Naive thymus-derived CD4-positive, alpha-beta T cell (primary cell): ENCODE results near the gene ASCC3. TPM values are rescaled to one million over a fixed set of nuclear protein-coding genes. Genes with fewer than 3 reads are reported as not detected.
A peak's percentile ranks its signal among the peaks of the same experiment; 100 is the strongest.

ENCODE experiments used
- ATAC-seq: fragments of 150-1000 bp; cut with Tn5 transposase; 2 replicates; pipeline ENCODE4 v1.10.0; 2021; ENCODE audit warnings: mild to moderate bottlenecking, moderate library complexity
- CTCF ChIA-PET: fragments of 350-600 bp; sonication (Branson Sonifier 250); formaldehyde crosslinking; loops from one replicate; lab custom pipeline; 2021; ENCODE audit warnings: antibody characterized with exemption; lab: Charles Lee
- POLR2A ChIA-PET: fragments of 350-600 bp; sonication (Branson Sonifier 250); formaldehyde crosslinking; loops from one replicate; lab custom pipeline; 2021; ENCODE audit warnings: antibody characterized with exemption, inconsistent platforms; lab: Charles Lee
- DNase-seq, 9 donors: peaks; one replicate each; pipeline versions ENCODE4 v3.0.0 to v3.0.0-alpha.2; 2020 to 2022; ENCODE audit warnings: mixed read lengths in 1 of 9
- H3K27ac ChIP-seq: one replicate; pipeline ENCODE4 v1.7.0; 2013; ENCODE audit warnings: mild to moderate bottlenecking, low read depth, low read length, moderate library complexity
- H3K27me3 ChIP-seq, 2 donors: one replicate each; pipeline ENCODE4 v1.7.0; 2013; ENCODE audit warnings: low read length in 2 of 2, mild to moderate bottlenecking in 2 of 2, moderate library complexity in 2 of 2; ENCODE audit not compliant: control insufficient read depth in 2 of 2, insufficient read depth in 2 of 2
- H3K36me3 ChIP-seq, 3 experiments: 1 replicate in 2 of 3; 2 replicates in 1 of 3; pipeline ENCODE4 v1.7.0; 2013; ENCODE audit warnings: low read length in 3 of 3, mild to moderate bottlenecking in 3 of 3, moderate library complexity in 1 of 3; ENCODE audit not compliant: insufficient read depth in 3 of 3, control insufficient read depth in 2 of 3
- H3K4me1 ChIP-seq, 2 donors: one replicate each; pipeline ENCODE4 v1.7.0; 2013; ENCODE audit warnings: low read length in 2 of 2, mild to moderate bottlenecking in 2 of 2, moderate library complexity in 1 of 2; ENCODE audit not compliant: control insufficient read depth in 2 of 2, insufficient read depth in 2 of 2
- H3K4me3 ChIP-seq: 2 replicates; pipeline ENCODE4 v1.7.0; 2013; ENCODE audit warnings: mild to moderate bottlenecking, low read length
- H3K9me3 ChIP-seq, 3 experiments: 1 replicate in 2 of 3; 2 replicates in 1 of 3; pipeline ENCODE4 v1.7.0; 2013; ENCODE audit warnings: low read length in 3 of 3; ENCODE audit not compliant: control insufficient read depth in 2 of 3
- H3K27ac Mint-ChIP-seq, 9 donors: one replicate each; pipeline ENCODE4 v1.8.0; 2020 to 2022; ENCODE audit warnings: mixed read lengths in 9 of 9, mild to moderate bottlenecking in 8 of 9, moderate library complexity in 5 of 9, inconsistent platforms in 2 of 9
- H3K27me3 Mint-ChIP-seq, 5 donors: one replicate each; pipeline ENCODE4 v1.8.0; 2021 to 2022; ENCODE audit warnings: mixed read lengths in 5 of 5, mild to moderate bottlenecking in 1 of 5
- H3K36me3 Mint-ChIP-seq, 5 donors: one replicate each; pipeline ENCODE4 v1.8.0; 2020 to 2022; ENCODE audit warnings: mixed read lengths in 5 of 5, mild to moderate bottlenecking in 3 of 5, inconsistent platforms in 1 of 5
- H3K4me1 Mint-ChIP-seq, 7 donors: one replicate each; pipeline ENCODE4 v1.8.0; 2020 to 2022; ENCODE audit warnings: mixed read lengths in 7 of 7, mild to moderate bottlenecking in 3 of 7, inconsistent platforms in 1 of 7
- H3K4me3 Mint-ChIP-seq, 10 donors: one replicate each; pipeline ENCODE4 v1.8.0; 2020 to 2022; ENCODE audit warnings: mild to moderate bottlenecking in 10 of 10, mixed read lengths in 10 of 10, moderate library complexity in 6 of 10, inconsistent platforms in 2 of 10
- H3K9me3 Mint-ChIP-seq, 11 donors: one replicate each; pipeline ENCODE4 v1.8.0; 2020 to 2022; ENCODE audit warnings: mixed read lengths in 11 of 11, mild to moderate bottlenecking in 4 of 11, inconsistent platforms in 1 of 11, moderate library complexity in 1 of 11
- intact Hi-C, 2 donors: fragments of 100-400 bp; cut with micrococcal nuclease; formaldehyde crosslinking; loops; one replicate each; pipeline ENCODE4 v1.15.1; 2023
- polyA plus RNA-seq, 2 donors: library from polyadenylated mRNA; unstranded; fragments of 300-500 nt; fragmentation: Illumina TruSeq; gene quantifications; one replicate each; pipeline ENCODE4 v1.2.3, GENCODE V29; 2021
- total RNA-seq, 6 experiments: library from RNA in 5 of 6; stranded (reverse) in 5 of 6; gene quantifications; 1 replicate in 5 of 6; 2 replicates in 1 of 6; pipeline ENCODE4 v1.2.3 and lab custom pipeline; 2021 to 2026

ASCC3 gene
- total and polyA plus RNA-seq, 7 experiments from 2014 or later = 19.6 to 73.8 (median 41.6) TPM

DNA sequence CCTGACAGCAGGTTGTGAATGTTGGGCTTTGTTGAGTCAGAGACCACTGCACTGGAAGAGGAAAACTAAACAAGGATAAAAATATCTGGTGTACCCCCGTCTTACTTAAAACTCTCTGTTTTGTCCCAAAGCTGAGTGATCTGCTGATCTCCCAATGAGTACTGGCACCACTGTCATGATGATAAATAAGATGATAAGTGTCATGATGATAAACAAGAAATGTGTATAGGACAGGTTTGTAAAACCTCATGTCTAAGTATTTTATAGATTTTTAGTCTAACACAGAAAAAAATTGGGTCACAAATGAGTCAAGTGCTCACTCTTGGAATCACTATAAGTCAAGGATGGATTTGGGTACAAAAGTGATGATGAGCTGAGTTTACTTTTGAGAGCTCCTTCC, 407.9 kb downstream of the ASCC3 start:
- DNase-seq (no peak), ATAC-seq (no peak)
- no peak overlapping the region for H3K4me3 ChIP-seq
- POLR2A ChIA-PET = no interaction called here
- intact Hi-C loops = loop anchor here in 1 of 2 donors (5.0 kb wide), 1 partner anchor 184 kb away; no protein-coding TSS in a partner anchor
- no peak overlapping the region for H3K27ac ChIP-seq
- Mint-ChIP-seq H3K36me3 (peaks cover 0 to 5% (median 0%) of the 10 kb centered on the region in 5 donors), H3K27ac (no peak overlapping the region), H3K4me3 (no peak overlapping the region), H3K27me3 (peaks cover 64 to 83% (median 71%) of the 10 kb centered on the region in 5 donors), H3K9me3 (peaks cover 0 to 12% (median 4%) of the 10 kb centered on the region in 11 donors), H3K4me1 (peaks cover 0 to 8% (median 0%) of the 10 kb centered on the region in 7 donors)
- H3K36me3 ChIP-seq = no peaks in the 10 kb centered on the region
- H3K9me3 ChIP-seq = no peaks in the 10 kb centered on the region
- CTCF ChIA-PET = no interaction called here
- no peaks in the 10 kb centered on the region for H3K4me1 ChIP-seq
- H3K27me3 ChIP-seq = peaks cover 3 to 14% of the 10 kb centered on the region in 2 donors

DNA sequence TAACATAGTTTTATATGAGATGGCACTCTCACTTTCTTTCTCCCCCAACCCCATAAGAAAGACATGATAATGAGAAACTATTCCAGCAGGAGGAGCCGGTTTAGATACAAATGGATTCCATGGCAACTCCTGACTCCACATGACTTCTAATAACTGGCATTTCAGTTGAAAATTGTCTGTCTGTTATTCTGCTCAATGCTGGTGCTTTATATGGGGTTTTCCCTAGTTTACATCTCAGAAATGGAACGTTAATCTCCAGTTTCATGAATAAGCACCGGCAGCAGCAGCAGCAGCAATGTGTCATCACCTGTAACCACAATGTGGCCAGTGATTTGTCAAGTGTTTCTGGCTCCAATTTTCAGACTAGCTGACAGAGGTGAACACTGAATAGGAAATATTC, 408.5 kb downstream of the ASCC3 start:
- no peak for DNase-seq
- intact Hi-C loops = loop anchor here in 1 of 2 donors (5.0 kb wide), 1 partner anchor 185 kb away; no protein-coding TSS in a partner anchor
- no peaks in the 10 kb centered on the region for H3K9me3 ChIP-seq
- H3K4me1 Mint-ChIP-seq = peaks cover 0 to 8% (median 5%) of the 10 kb centered on the region in 7 donors
- H3K27ac Mint-ChIP-seq = no peak overlapping the region
- POLR2A ChIA-PET = no interaction called here
- H3K4me3 Mint-ChIP-seq = no peak overlapping the region
- no peaks in the 10 kb centered on the region for H3K36me3 ChIP-seq
- no peak for ATAC-seq
- no peaks in the 10 kb centered on the region for H3K4me1 ChIP-seq
- CTCF ChIA-PET = no interaction called here
- peaks cover 0 to 16% (median 9%) of the 10 kb centered on the region in 11 donors for H3K9me3 Mint-ChIP-seq
- peaks cover 0 to 5% (median 3%) of the 10 kb centered on the region in 5 donors for H3K36me3 Mint-ChIP-seq
- H3K27me3 Mint-ChIP-seq = peaks cover 69 to 83% (median 72%) of the 10 kb centered on the region in 5 donors
- peaks cover 3 to 18% of the 10 kb centered on the region in 2 donors for H3K27me3 ChIP-seq
- H3K4me3 ChIP-seq = no peak overlapping the region
- H3K27ac ChIP-seq = no peak overlapping the region

DNA sequence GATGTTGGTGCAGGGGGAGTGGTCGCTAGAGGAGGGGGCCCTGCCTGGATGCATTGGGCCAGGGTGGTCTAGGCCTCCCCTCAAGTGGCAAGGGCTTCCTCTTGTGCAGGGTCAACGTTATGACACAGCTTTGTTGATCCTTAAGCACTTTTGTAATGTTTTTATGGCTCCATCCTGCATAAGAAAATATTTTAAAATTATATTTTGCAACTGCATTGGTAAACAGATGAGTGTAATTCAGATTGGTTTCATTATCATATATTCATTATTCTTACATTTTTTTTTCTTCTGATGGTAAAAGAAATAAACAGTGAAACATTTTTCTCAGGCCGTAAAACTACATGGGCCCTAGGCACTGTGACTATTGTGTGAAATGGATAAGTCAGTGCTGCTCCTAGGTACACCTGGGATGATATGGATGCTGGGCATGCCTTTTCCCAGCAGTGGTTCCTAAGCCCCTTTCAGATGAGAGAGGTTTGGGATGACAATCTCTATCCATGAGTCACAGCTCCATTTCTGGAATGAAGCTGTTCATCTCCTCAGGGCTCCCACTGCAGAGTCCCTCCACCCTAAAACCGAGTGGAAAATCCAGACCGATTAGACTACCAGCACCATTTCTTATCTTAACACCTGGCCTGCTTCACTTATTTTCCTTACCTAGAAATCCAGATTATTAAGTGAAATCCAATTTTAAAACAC, 410.6 kb downstream of the ASCC3 start:
- Histone ChIP-seq H3K27me3 (peaks cover 5 to 38% of the 10 kb centered on the region in 2 donors), H3K4me3 (no peak overlapping the region), H3K36me3 (no peaks in the 10 kb centered on the region), H3K27ac (no peak overlapping the region), H3K4me1 (peaks cover 0 to 6% of the 10 kb centered on the region in 2 donors), H3K9me3 (peaks cover 0 to 12% (median 0%) of the 10 kb centered on the region in 3 experiments)
- peaks cover 6 to 24% (median 14%) of the 10 kb centered on the region in 7 donors for H3K4me1 Mint-ChIP-seq
- intact Hi-C loops = loop anchor here in 1 of 2 donors (5.0 kb wide), 1 partner anchor 187 kb away; no protein-coding TSS in a partner anchor
- CTCF ChIA-PET = no interaction called here
- ATAC-seq (no peak), DNase-seq (no peak)
- H3K36me3 Mint-ChIP-seq = peaks cover 0 to 8% (median 5%) of the 10 kb centered on the region in 5 donors
- no peak overlapping the region for H3K27ac Mint-ChIP-seq
- POLR2A ChIA-PET = no interaction called here
- H3K9me3 Mint-ChIP-seq = peaks cover 0 to 30% (median 16%) of the 10 kb centered on the region in 11 donors
- no peak overlapping the region for H3K4me3 Mint-ChIP-seq
- H3K27me3 Mint-ChIP-seq = peaks cover 70 to 87% (median 77%) of the 10 kb centered on the region in 5 donors

DNA sequence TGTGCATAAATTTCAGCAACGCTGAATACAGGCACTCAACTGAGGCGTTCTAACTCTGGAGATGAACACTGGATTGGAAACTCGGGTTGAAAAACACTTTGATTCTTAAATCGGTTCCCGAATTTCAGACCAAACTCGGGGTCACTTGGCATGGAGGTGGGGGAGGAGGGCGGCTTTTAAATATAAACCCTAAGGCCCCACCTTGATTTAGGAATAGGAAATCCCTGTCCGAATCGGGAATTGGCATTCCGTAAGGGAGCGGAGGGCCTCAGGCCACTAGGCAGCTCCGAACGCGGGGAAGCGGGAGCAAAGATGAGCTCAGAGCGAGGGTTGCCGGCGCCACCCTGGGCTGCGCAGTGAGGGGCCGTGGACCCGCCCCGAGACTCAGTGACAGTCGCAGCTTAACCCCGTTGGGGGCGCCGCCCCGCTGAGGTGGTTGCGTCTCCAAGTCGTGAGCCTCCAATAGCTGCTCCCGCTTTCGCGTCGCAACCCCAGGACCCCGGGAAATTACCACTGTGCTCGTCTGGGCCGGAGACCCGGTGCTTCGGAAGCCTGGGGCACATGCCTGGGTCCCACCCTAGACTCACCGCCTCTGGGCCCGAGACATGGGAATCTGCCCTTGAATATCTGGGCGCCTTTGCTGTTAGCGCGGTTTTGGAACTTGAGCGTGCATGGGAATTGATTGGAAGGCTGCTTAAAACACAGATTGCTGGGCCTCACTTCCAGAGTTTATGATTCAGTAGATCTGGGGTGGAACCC, 411.8 kb downstream of the ASCC3 start:
- peaks cover 9 to 44% of the 10 kb centered on the region in 2 donors for H3K27me3 ChIP-seq
- ATAC-seq = no peak
- CTCF ChIA-PET = no interaction called here

DNA sequence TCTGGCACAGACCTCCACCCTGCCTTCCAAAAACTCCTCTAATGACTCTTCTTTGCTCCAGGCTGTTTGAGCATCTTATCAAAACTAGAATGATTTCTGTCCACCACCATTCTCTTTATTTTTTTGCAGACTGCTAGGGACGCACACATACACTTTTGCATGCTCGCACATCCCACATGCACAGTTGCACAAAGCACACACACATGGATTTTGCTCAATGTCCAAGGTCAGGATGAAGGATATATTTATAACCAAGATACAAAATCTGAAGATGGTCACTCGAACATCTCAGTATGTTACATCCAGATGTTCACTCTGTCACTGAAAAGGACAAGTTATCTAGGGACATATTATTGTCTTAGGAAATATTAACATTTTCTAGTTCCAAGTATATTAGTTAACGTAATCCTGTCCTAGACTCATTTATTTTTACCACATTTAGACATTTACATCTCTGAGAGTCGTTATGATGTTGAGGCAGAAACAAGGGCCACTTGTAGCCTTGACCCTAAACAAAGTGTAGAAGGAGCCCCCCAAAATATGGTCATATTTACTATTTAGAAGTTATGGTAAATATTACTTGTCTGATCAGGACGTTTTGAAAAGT, 413.0 kb downstream of the ASCC3 start:
- H3K4me3 ChIP-seq = no peak overlapping the region
- no peaks in the 10 kb centered on the region for H3K36me3 ChIP-seq
- ChIA-PET CTCF (no interaction called here), POLR2A (no interaction called here)
- peaks cover 0 to 13% (median 7%) of the 10 kb centered on the region in 5 donors for H3K36me3 Mint-ChIP-seq
- H3K4me3 Mint-ChIP-seq = peak overlapping the region in 4 of 10 donors; percentile 10 to 56 (median 36)
- peaks cover 0 to 45% (median 25%) of the 10 kb centered on the region in 11 donors for H3K9me3 Mint-ChIP-seq
- H3K27ac ChIP-seq = no peak overlapping the region
- intact Hi-C loops = loop anchor here in 1 of 2 donors (5.0 kb wide), 2 partner anchors 929 to 1636 kb away; partner anchors contain the start of gene POU3F2
- H3K4me1 ChIP-seq = peaks cover 6% of the 10 kb centered on the region in 2 donors
- no peak for DNase-seq
- H3K4me1 Mint-ChIP-seq = peaks cover 6 to 40% (median 21%) of the 10 kb centered on the region in 7 donors
- peaks cover 77 to 90% (median 84%) of the 10 kb centered on the region in 5 donors for H3K27me3 Mint-ChIP-seq
- ATAC-seq = no peak
- H3K27me3 ChIP-seq = peaks cover 16 to 54% of the 10 kb centered on the region in 2 donors
- peaks cover 0 to 12% (median 0%) of the 10 kb centered on the region in 3 experiments for H3K9me3 ChIP-seq
- H3K27ac Mint-ChIP-seq = peak overlapping the region in 1 of 9 donors; percentile 64

More for the DNA sequence above, 411.8 kb downstream of the ASCC3 start:
- Mint-ChIP-seq H3K4me1 (peaks cover 6 to 31% (median 18%) of the 10 kb centered on the region in 7 donors), H3K36me3 (peaks cover 0 to 8% (median 5%) of the 10 kb centered on the region in 5 donors), H3K9me3 (peaks cover 0 to 35% (median 21%) of the 10 kb centered on the region in 11 donors), H3K27me3 (peaks cover 75 to 88% (median 82%) of the 10 kb centered on the region in 5 donors), H3K27ac (no peak overlapping the region), H3K4me3 (no peak overlapping the region)
- DNase-seq = no peak
- H3K27ac ChIP-seq = no peak overlapping the region
- peaks cover 0 to 12% (median 0%) of the 10 kb centered on the region in 3 experiments for H3K9me3 ChIP-seq
- H3K4me3 ChIP-seq = no peak overlapping the region
- H3K4me1 ChIP-seq = peaks cover 6% of the 10 kb centered on the region in 2 donors
- no peaks in the 10 kb centered on the region for H3K36me3 ChIP-seq
- intact Hi-C loops = loop anchor here in 1 of 2 donors (5.0 kb wide), 2 partner anchors 928 to 1637 kb away; partner anchors contain the start of gene POU3F2
- POLR2A ChIA-PET = no interaction called here
